HepG2 (cell line): ENCODE results near the gene ARHGEF40. TPM values are rescaled to one million over a fixed set of nuclear protein-coding genes. Genes with fewer than 3 reads are reported as not detected.

Source experiments
- AKNA ChIP-seq: sonication (generic); formaldehyde crosslinking; IDR thresholded peaks from 2 replicates; pipeline ENCODE4 v1.4.0; 2020; ENCODE audit warnings: missing genetic modification reagents, borderline replicate concordance
- HDAC6 ChIP-seq: fragments of 200-600 bp; sonication (generic); IDR thresholded peaks from 2 replicates; pipeline ENCODE4 v1.7.0; 2017; ENCODE audit warnings: mild to moderate bottlenecking, antibody characterized with exemption, low read length, low read depth
- HNRNPLL ChIP-seq: fragments of 200-400 bp; formaldehyde crosslinking; IDR thresholded peaks from 2 replicates; pipeline ENCODE4 v1.6.1; 2017; ENCODE audit warnings: mild to moderate bottlenecking, low read depth, low read length; ENCODE audit not compliant: poor library complexity, severe bottlenecking
- HOXA5 ChIP-seq: sonication (generic); formaldehyde crosslinking; IDR thresholded peaks from 2 replicates; pipeline ENCODE4 v1.4.0; 2020; ENCODE audit warnings: missing genetic modification reagents
- POLR2AphosphoS2 ChIP-seq: IDR thresholded peaks from 2 replicates; pipeline ENCODE4 v1.6.1; 2011; ENCODE audit warnings: low read depth, low read length, improper control_type of control experiment
- THAP9 ChIP-seq: sonication (generic); formaldehyde crosslinking; IDR thresholded peaks from 2 replicates; pipeline ENCODE4; 2020; ENCODE audit warnings: missing genetic modification reagents, mild to moderate bottlenecking, borderline replicate concordance
- ZMYM2 ChIP-seq: sonication (generic); formaldehyde crosslinking; IDR thresholded peaks from 2 replicates; pipeline ENCODE4 v1.8.0; 2022; ENCODE audit warnings: mild to moderate bottlenecking, missing genetic modification reagents
- ZNF207 ChIP-seq: fragments of 450-650 bp; IDR thresholded peaks from 2 replicates; pipeline ENCODE4 v1.6.1; 2016; ENCODE audit warnings: antibody characterized with exemption, borderline replicate concordance
- ZNF3 ChIP-seq: IDR thresholded peaks from 2 replicates; pipeline ENCODE4 v1.7.0; 2017; ENCODE audit warnings: inconsistent platforms
- ZNF503 ChIP-seq: sonication (generic); formaldehyde crosslinking; IDR thresholded peaks from 2 replicates; pipeline ENCODE4 v1.4.0; 2020; ENCODE audit warnings: missing genetic modification reagents
- ZNF598 ChIP-seq: sonication (generic); formaldehyde crosslinking; IDR thresholded peaks from 2 replicates; pipeline ENCODE4 v1.5.1; 2020; ENCODE audit warnings: mild to moderate bottlenecking, missing genetic modification reagents, borderline replicate concordance
- ZSCAN5A ChIP-seq: sonication (generic); formaldehyde crosslinking; IDR thresholded peaks from 2 replicates; pipeline ENCODE4 v1.8.0; 2022; ENCODE audit warnings: mild to moderate bottlenecking, missing genetic modification reagents, borderline replicate concordance
- ZUFSP ChIP-seq: sonication (generic); formaldehyde crosslinking; IDR thresholded peaks from 2 replicates; pipeline ENCODE4 v1.9.0; 2021; ENCODE audit warnings: missing genetic modification reagents, mild to moderate bottlenecking, borderline replicate concordance
- polyA plus RNA-seq, 8 experiments: library from polyadenylated mRNA; depleted of rRNA in 3 of 8; stranded (reverse) in 7 of 8; unstranded in 1 of 8; fragments of >200 nt; fragmentation: Illumina TruSeq in 4 of 8; extraction: Trizol in 4 of 8; gene quantifications; 2 replicates each; pipeline versions ENCODE4 v1.2.1 to v1.2.3, GENCODE V29; 2011 to 2016; ENCODE audit warnings: low read depth in 4 of 8, missing spikeins in 1 of 8, mixed read lengths in 1 of 8; ENCODE audit not compliant: insufficient read depth in 1 of 8
- total RNA-seq, 5 experiments: library from RNA; depleted of rRNA; stranded (reverse); fragments of >200 nt; fragmentation: Illumina TruSeq; extraction: Trizol; gene quantifications; 2 replicates each; pipeline ENCODE4 v1.2.3, GENCODE V29; 2016; ENCODE audit warnings: low read depth in 1 of 5

The ARHGEF40 gene
- total and polyA plus RNA-seq, 2 of the 13 experiments (the other 11 are each of a cell fraction or from before 2014, with no cell fraction given): 28.1 to 78.1 TPM

- TF ChIP-seq ZNF503 (CRISPR knock-in tag): peak; percentile 74
- TF ChIP-seq AKNA (CRISPR knock-in tag): no peak; the same call in 1 of the 2 replicates
- TF ChIP-seq THAP9 (CRISPR knock-in tag): 0 out of 2 replicates have a peak, but pooled peaks have one; percentile 50
- peak; percentile 44; the same call in 1 of the 2 replicates for TF ChIP-seq ZMYM2 (CRISPR knock-in tag)
- 0 out of 2 replicates have a peak, but pooled peaks have one; percentile 61 for TF ChIP-seq ZSCAN5A (CRISPR knock-in tag)
- TF ChIP-seq HNRNPLL: no peak
- no peak for TF ChIP-seq ZNF207
- no peak for TF ChIP-seq POLR2AphosphoS2
- TF ChIP-seq ZUFSP (CRISPR knock-in tag): no peak
- no peak for TF ChIP-seq ZNF3 (CRISPR knock-in tag)
- TF ChIP-seq ZNF598 (CRISPR knock-in tag): peak; percentile 74; the same call in 1 of the 2 replicates
- TF ChIP-seq HDAC6: no peak
- peak; percentile 70 for TF ChIP-seq HOXA5 (CRISPR knock-in tag)
Measured at GRCh38 chr14:21055432-21056117, 14.5 kb upstream of the ARHGEF40 start (continued).
